K562 (cell line): Measurements from ENCODE around the gene TBC1D3B. TPM values are rescaled to one million over a fixed set of nuclear protein-coding genes. Genes with fewer than 3 reads are reported as not detected.

ENCODE experiments used
- ATAC-seq: fragments of 200-7000 bp; cut with Tn5 transposase; 3 replicates; pipeline ENCODE4 v1.9.1; 2020; ENCODE audit warnings: moderate library complexity
- BruUV-seq: library from RNA; stranded (reverse); fragments of 400-500 nt; replicated peaks from 2 replicates; lab custom pipeline; 2021; lab: Mats Ljungman, UMichigan
- CTCF ChIA-PET: fragments of 300-600 bp; formaldehyde crosslinking; extraction: SDS; loops from one replicate; lab custom pipeline; 2021; ENCODE audit warnings: low intra/inter-chr PET ratio; lab: Yijun Ruan, JAX
- POLR2A ChIA-PET: fragments of 300-600, 350-650 bp; sonication (Branson Sonifier 250); formaldehyde crosslinking; extraction: SDS; loops from one replicate; lab custom pipeline; 2021; ENCODE audit warnings: antibody characterized with exemption, inconsistent platforms; lab: Yijun Ruan, JAX
- DNase-seq, 4 experiments: peaks; one replicate each; pipeline versions ENCODE4 v3.0.0 to v3.0.0-alpha.2; 2011 to 2018; ENCODE audit warnings: low spot score in 3 of 4, mixed read lengths in 3 of 4; ENCODE audit errors: extremely low read depth in 1 of 4
- FAIRE-seq: peaks from 2 replicates; lab custom pipeline; 2011; peaks lifted over from hg19 to GRCh38; lab: Jason Lieb, UNC
- H2AFZ ChIP-seq: 2 replicates; pipeline ENCODE4 v1.6.0; 2011; ENCODE audit warnings: low read depth, low read length, control low read depth, inconsistent platforms
- H3K27ac ChIP-seq: fragments of 200-600 bp; 3 replicates; pipeline ENCODE4 v1.8.0; 2011; ENCODE audit warnings: low read depth, mild to moderate bottlenecking, control low read depth, inconsistent platforms, low read length, moderate library complexity, mixed read lengths; ENCODE audit errors: extremely low read depth
- H3K27me3 ChIP-seq, 2 experiments: fragments of 300-600 bp in 1 of 2; 2 replicates in 1 of 2; 3 replicates in 1 of 2; pipeline versions ENCODE4 v1.6.0 to v1.8.0; 2011; ENCODE audit warnings: inconsistent platforms in 2 of 2, low read length in 2 of 2, mild to moderate bottlenecking in 1 of 2, mixed read lengths in 1 of 2, moderate library complexity in 1 of 2; ENCODE audit not compliant: control insufficient read depth in 2 of 2, insufficient read depth in 2 of 2
- H3K36me3 ChIP-seq: fragments of 300-600 bp; 3 replicates; pipeline ENCODE4 v1.8.0; 2011; ENCODE audit warnings: mild to moderate bottlenecking, low read length, inconsistent platforms; ENCODE audit not compliant: control insufficient read depth, insufficient read depth
- H3K4me1 ChIP-seq, 2 experiments: fragments of 200-600 bp in 1 of 2; replicated peaks in 1 of 2; 2 replicates in 1 of 2; 3 replicates in 1 of 2; pipeline versions ENCODE4 v1.5.1 to v1.8.0; 2011; ENCODE audit warnings: inconsistent platforms in 2 of 2, low read length in 2 of 2, mild to moderate bottlenecking in 1 of 2, mixed read lengths in 1 of 2, moderate library complexity in 1 of 2; ENCODE audit not compliant: control insufficient read depth in 2 of 2, insufficient read depth in 2 of 2
- H3K4me2 ChIP-seq: 2 replicates; pipeline ENCODE4 v1.6.1; 2011; ENCODE audit warnings: low read length, control low read depth, inconsistent platforms, mixed read lengths; ENCODE audit not compliant: insufficient read depth
- H3K4me3 ChIP-seq: fragments of 200-600 bp; sonication (generic), shearing (Covaris generic); 2 replicates; pipeline ENCODE4 v1.5.1; 2016; ENCODE audit warnings: control low read depth, inconsistent platforms
- H3K79me2 ChIP-seq: fragments of 200-600 bp; 3 replicates; pipeline ENCODE4 v1.8.0; 2011; ENCODE audit warnings: low read length, inconsistent platforms; ENCODE audit not compliant: control insufficient read depth, insufficient read depth
- H3K9ac ChIP-seq, 2 experiments: 2 replicates each; pipeline versions ENCODE4 v1.6.0 to v1.6.1; 2011; ENCODE audit warnings: low read depth in 2 of 2, low read length in 2 of 2, control low read depth in 1 of 2, inconsistent platforms in 1 of 2, mild to moderate bottlenecking in 1 of 2, mixed read lengths in 1 of 2; ENCODE audit not compliant: insufficient read depth in 1 of 2
- H3K9me1 ChIP-seq: one replicate; pipeline ENCODE4 v1.6.0; 2011; ENCODE audit warnings: inconsistent platforms, mild to moderate bottlenecking, low read length, moderate library complexity; ENCODE audit not compliant: control insufficient read depth, insufficient read depth
- H3K9me3 ChIP-seq: replicated peaks from 2 replicates; pipeline ENCODE4 v1.5.1; 2011; ENCODE audit warnings: low read depth, low read length, inconsistent platforms; ENCODE audit not compliant: control insufficient read depth, insufficient read depth
- H4K20me1 ChIP-seq: replicated peaks from 2 replicates; pipeline ENCODE4 v1.6.1; 2011; ENCODE audit warnings: low read length, inconsistent platforms, mixed read lengths; ENCODE audit not compliant: control insufficient read depth, insufficient read depth
- DLX4 ChIP-seq: fragments of 250-450 bp; sonication (Bioruptor Pico); IDR thresholded peaks from 2 replicates; pipeline ENCODE4 v1.6.1; 2021; ENCODE audit warnings: mild to moderate bottlenecking
- ELF2 ChIP-seq: fragments of 250-450 bp; sonication (Bioruptor Pico); IDR thresholded peaks from 2 replicates; pipeline ENCODE4 v1.5.0; 2021; ENCODE audit warnings: mild to moderate bottlenecking
- KDM4B ChIP-seq, 2 experiments: fragments of 450-650 bp in 1 of 2; sonication (generic) in 1 of 2; IDR thresholded peaks; 2 replicates each; pipeline ENCODE4 v1.6.1; 2016 to 2017; ENCODE audit warnings: borderline replicate concordance in 2 of 2, antibody characterized with exemption in 1 of 2, low read depth in 1 of 2, mild to moderate bottlenecking in 1 of 2
- MYC ChIP-seq, 2 experiments: fragments of 250-450 bp in 1 of 2; sonication (Bioruptor Pico) in 1 of 2; IDR thresholded peaks; 2 replicates each; pipeline versions ENCODE4 v1.5.1 to v1.6.1; 2012 to 2021; ENCODE audit warnings: low read depth in 2 of 2, borderline replicate concordance in 1 of 2, improper control_type of control experiment in 1 of 2, low read length in 1 of 2, mild to moderate bottlenecking in 1 of 2, moderate library complexity in 1 of 2
- RBBP5 ChIP-seq: fragments of 200-600 bp; sonication (generic); IDR thresholded peaks from 2 replicates; pipeline ENCODE4 v1.6.1; 2012; ENCODE audit warnings: borderline replicate concordance, mild to moderate bottlenecking, low read length, control low read depth, inconsistent platforms; ENCODE audit not compliant: insufficient read depth, poor library complexity, severe bottlenecking
- RBM25 ChIP-seq: fragments of 200-400 bp; formaldehyde crosslinking; IDR thresholded peaks from 2 replicates; pipeline ENCODE4 v1.6.1; 2018; ENCODE audit warnings: low read length, low read depth, moderate library complexity; ENCODE audit not compliant: severe bottlenecking
- SIX5 ChIP-seq, 2 experiments: IDR thresholded peaks; 2 replicates each; pipeline ENCODE4 v1.6.1; 2011; ENCODE audit warnings: low read length in 2 of 2, borderline replicate concordance in 1 of 2, low read depth in 1 of 2, mild to moderate bottlenecking in 1 of 2, moderate library complexity in 1 of 2; ENCODE audit not compliant: insufficient read depth in 1 of 2
- WGBS: fragments of 100-300 bp; shearing (Covaris generic); methylation state at CpG from one replicate; pipeline ENCODE4 v1.1.6; 2016; ENCODE audit warnings: low coverage, mixed read lengths; ENCODE audit not compliant: insufficient coverage; ENCODE audit errors: missing lambda C conversion rate; 5-methylcytosine and 5-hydroxymethylcytosine counted together
- in situ Hi-C: fragments of 300-500 bp; cut with MboI; formaldehyde crosslinking; loops from 4 replicates; pipeline ENCODE4 v1.15.0; 2018; ENCODE audit warnings: inconsistent platforms, mixed read lengths
- intact Hi-C: fragments of 100-400 bp; cut with micrococcal nuclease; formaldehyde crosslinking; loops from 2 replicates; pipeline ENCODE4 v1.14.2; 2022
- polyA plus RNA-seq, 8 experiments: library from polyadenylated mRNA; depleted of rRNA in 4 of 8; stranded (reverse) in 5 of 8; unstranded in 3 of 8; fragments of >200 nt; fragmentation: Nextera tagmentation in 2 of 8; fragmentation: Illumina TruSeq in 1 of 8; extraction: Ambion mirVana in 2 of 8; extraction: Trizol in 1 of 8; gene quantifications; 2 replicates each; pipeline versions ENCODE4 v1.2.1 to v1.2.3, GENCODE V29; 2011 to 2014; ENCODE audit warnings: inconsistent platforms in 1 of 8, missing spikeins in 1 of 8
- total RNA-seq, 7 experiments: library from RNA; depleted of rRNA in 6 of 7; stranded (reverse); fragments of >200 nt in 6 of 7; fragmentation: Illumina TruSeq in 2 of 7; extraction: Trizol in 2 of 7; gene quantifications; 2 replicates each; pipeline versions ENCODE4 v1.2.1 to v1.2.3, GENCODE V29; 2011 to 2021; ENCODE audit warnings: low replicate concordance in 1 of 7
- TF ChIP-seq, protein P1 (sequence below): fragments of 450-650 bp; IDR thresholded peaks from 2 replicates; pipeline ENCODE4 v1.6.1; 2017; ENCODE audit warnings: antibody characterized with exemption, mild to moderate bottlenecking
- TF ChIP-seq, protein P2 (sequence below): fragments of 450-650 bp; formaldehyde crosslinking; IDR thresholded peaks from 2 replicates; pipeline ENCODE4 v1.4.0; 2020; ENCODE audit warnings: mild to moderate bottlenecking, mixed read lengths
- TF ChIP-seq, protein P3 (sequence below), 3 experiments: fragments of 200-800 bp in 1 of 3; fragments of 250-450 bp in 1 of 3; fragments of 450-650 bp in 1 of 3; sonication (Bioruptor Pico) in 1 of 3; sonication (Bioruptor generic) in 1 of 3; formaldehyde crosslinking in 1 of 3; IDR thresholded peaks; 2 replicates each; pipeline versions ENCODE4 v1.6.1 to v1.8.0; 2016 to 2022; ENCODE audit warnings: mild to moderate bottlenecking in 2 of 3, missing genetic modification characterization in 2 of 3, missing compliant biosample characterization in 1 of 3, moderate library complexity in 1 of 3

Gene TBC1D3B
- total and polyA plus RNA-seq, 9 of the 15 experiments (the other 6 are each of a cell fraction or from before 2014, with no cell fraction given), result 0.29 to 0.60 TPM; not detected in 7

GRCh38 chr17:36197387-36197703 is 20.9 kb upstream of the TBC1D3B start:
- H4K20me1 ChIP-seq, result no peaks in the 10 kb centered on the region
- H2AFZ ChIP-seq, result no peak overlapping the region
- BruUV-seq, result no TSS peak
- no peaks in the 10 kb centered on the region for H3K79me2 ChIP-seq
- no peaks in the 10 kb centered on the region for H3K9me3 ChIP-seq
- FAIRE-seq (no peak), ATAC-seq (no peak), DNase-seq (no peak)
- peaks cover 10 to 27% of the 10 kb centered on the region in 2 experiments; a peak in 4 of 5 replicates for H3K27me3 ChIP-seq
- in situ Hi-C loops (loop anchor here (10.0 kb wide), 1 partner anchor 277 kb away; no protein-coding TSS in a partner anchor), intact Hi-C loops (no loop called here)
- H3K4me1 ChIP-seq, result no peaks in the 10 kb centered on the region; a peak in 2 of 5 replicates
- H3K9me1 ChIP-seq, result no peaks in the 10 kb centered on the region
- 4% methylated on average over 4 of the region's 4 CpGs for WGBS
- POLR2A ChIA-PET, result no interaction called here
- no peak overlapping the region for H3K27ac ChIP-seq
- H3K4me2 ChIP-seq, result no peak overlapping the region
- H3K9ac ChIP-seq, result no peak overlapping the region
- CTCF ChIA-PET, result no interaction called here
- H3K4me3 ChIP-seq, result no peak overlapping the region
- H3K36me3 ChIP-seq, result no peaks in the 10 kb centered on the region
- no peak for TF ChIP-seq MYC (IDR thresholded peaks at IDR 0.05; ENCODE audit: low read depth, low read length)
- no peak for TF ChIP-seq MYC (CRISPR knock-in tag; IDR thresholded peaks at IDR 0.05; ENCODE audit: borderline replicate concordance, low read depth)
- no peak for TF ChIP-seq DLX4 (CRISPR knock-in tag)
- TF ChIP-seq, protein P1, sequence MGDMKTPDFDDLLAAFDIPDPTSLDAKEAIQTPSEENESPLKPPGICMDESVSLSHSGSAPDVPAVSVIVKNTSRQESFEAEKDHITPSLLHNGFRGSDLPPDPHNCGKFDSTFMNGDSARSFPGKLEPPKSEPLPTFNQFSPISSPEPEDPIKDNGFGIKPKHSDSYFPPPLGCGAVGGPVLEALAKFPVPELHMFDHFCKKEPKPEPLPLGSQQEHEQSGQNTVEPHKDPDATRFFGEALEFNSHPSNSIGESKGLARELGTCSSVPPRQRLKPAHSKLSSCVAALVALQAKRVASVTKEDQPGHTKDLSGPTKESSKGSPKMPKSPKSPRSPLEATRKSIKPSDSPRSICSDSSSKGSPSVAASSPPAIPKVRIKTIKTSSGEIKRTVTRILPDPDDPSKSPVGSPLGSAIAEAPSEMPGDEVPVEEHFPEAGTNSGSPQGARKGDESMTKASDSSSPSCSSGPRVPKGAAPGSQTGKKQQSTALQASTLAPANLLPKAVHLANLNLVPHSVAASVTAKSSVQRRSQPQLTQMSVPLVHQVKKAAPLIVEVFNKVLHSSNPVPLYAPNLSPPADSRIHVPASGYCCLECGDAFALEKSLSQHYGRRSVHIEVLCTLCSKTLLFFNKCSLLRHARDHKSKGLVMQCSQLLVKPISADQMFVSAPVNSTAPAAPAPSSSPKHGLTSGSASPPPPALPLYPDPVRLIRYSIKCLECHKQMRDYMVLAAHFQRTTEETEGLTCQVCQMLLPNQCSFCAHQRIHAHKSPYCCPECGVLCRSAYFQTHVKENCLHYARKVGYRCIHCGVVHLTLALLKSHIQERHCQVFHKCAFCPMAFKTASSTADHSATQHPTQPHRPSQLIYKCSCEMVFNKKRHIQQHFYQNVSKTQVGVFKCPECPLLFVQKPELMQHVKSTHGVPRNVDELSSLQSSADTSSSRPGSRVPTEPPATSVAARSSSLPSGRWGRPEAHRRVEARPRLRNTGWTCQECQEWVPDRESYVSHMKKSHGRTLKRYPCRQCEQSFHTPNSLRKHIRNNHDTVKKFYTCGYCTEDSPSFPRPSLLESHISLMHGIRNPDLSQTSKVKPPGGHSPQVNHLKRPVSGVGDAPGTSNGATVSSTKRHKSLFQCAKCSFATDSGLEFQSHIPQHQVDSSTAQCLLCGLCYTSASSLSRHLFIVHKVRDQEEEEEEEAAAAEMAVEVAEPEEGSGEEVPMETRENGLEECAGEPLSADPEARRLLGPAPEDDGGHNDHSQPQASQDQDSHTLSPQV, result no peak
- no peak for TF ChIP-seq KDM4B (IDR thresholded peaks at IDR 0.05; ENCODE audit: borderline replicate concordance in 2 of 2, low read depth in 1 of 2)
- TF ChIP-seq RBM25, result no peak
- TF ChIP-seq ELF2 (CRISPR knock-in tag), result no peak
- no peak for TF ChIP-seq RBBP5
- TF ChIP-seq SIX5 (IDR thresholded peaks at IDR 0.05; ENCODE audit: borderline replicate concordance in 1 of 2, insufficient read depth in 1 of 2, low read depth in 1 of 2, low read length in 2 of 2), result no peak
- TF ChIP-seq, protein P2, sequence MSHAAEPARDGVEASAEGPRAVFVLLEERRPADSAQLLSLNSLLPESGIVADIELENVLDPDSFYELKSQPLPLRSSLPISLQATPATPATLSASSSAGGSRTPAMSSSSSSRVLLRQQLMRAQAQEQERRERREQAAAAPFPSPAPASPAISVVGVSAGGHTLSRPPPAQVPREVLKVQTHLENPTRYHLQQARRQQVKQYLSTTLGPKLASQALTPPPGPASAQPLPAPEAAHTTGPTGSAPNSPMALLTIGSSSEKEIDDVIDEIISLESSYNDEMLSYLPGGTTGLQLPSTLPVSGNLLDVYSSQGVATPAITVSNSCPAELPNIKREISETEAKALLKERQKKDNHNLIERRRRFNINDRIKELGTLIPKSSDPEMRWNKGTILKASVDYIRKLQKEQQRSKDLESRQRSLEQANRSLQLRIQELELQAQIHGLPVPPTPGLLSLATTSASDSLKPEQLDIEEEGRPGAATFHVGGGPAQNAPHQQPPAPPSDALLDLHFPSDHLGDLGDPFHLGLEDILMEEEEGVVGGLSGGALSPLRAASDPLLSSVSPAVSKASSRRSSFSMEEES (CRISPR knock-in tag), result no peak
- TF ChIP-seq, protein P3, sequence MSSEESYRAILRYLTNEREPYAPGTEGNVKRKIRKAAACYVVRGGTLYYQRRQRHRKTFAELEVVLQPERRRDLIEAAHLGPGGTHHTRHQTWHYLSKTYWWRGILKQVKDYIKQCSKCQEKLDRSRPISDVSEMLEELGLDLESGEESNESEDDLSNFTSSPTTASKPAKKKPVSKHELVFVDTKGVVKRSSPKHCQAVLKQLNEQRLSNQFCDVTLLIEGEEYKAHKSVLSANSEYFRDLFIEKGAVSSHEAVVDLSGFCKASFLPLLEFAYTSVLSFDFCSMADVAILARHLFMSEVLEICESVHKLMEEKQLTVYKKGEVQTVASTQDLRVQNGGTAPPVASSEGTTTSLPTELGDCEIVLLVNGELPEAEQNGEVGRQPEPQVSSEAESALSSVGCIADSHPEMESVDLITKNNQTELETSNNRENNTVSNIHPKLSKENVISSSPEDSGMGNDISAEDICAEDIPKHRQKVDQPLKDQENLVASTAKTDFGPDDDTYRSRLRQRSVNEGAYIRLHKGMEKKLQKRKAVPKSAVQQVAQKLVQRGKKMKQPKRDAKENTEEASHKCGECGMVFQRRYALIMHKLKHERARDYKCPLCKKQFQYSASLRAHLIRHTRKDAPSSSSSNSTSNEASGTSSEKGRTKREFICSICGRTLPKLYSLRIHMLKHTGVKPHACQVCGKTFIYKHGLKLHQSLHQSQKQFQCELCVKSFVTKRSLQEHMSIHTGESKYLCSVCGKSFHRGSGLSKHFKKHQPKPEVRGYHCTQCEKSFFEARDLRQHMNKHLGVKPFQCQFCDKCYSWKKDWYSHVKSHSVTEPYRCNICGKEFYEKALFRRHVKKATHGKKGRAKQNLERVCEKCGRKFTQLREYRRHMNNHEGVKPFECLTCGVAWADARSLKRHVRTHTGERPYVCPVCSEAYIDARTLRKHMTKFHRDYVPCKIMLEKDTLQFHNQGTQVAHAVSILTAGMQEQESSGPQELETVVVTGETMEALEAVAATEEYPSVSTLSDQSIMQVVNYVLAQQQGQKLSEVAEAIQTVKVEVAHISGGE (CRISPR knock-in tag; IDR thresholded peaks at IDR 0.05), result no peak
